ENCODE results near the gene HAPLN2.

The HAPLN2 gene

DNA sequence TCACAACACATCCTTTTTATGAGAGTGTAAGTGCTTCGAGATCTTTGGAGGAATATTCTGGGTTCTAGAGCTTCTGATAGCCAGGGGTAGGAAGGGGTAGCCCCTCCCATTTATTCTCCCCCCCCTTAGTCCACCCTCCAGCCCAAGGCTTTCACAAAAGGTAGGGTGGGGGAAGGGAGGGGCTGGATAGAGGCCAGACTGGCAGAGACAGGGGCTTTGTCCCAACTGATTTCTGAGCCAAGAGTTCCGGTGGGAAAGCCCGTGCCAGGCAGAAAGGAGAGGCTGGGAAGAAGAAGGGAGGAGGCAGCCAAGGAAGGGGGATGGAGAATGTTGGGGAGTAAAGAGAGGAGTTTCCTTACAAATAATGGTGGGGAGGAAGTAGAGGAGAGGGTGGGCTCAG, 25.8 kb downstream of the HAPLN2 start:
- DNase-seq (ENCODE audit: low read depth in 3 of 3) = no peak

DNA sequence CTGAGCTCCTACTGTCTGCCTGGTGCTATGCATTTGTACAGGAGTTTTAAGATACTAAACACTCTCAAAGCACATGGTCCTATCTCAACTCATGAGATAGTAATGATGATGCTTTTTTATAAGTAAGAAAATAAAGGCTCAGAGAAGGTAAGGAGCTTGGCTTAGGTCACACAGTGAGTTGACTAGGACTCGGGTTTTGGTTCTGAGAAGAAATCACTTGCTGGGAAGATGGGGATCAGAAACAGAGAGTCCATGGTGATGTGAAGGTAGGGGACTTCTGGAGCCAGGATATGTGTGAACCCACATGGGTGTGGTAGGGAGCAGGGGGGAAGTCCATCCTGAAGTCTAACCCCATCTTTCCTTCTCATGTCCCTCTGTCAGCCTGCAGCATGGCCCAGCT, 26.5 kb downstream of the HAPLN2 start:
- DNase-seq (ENCODE audit: low read depth in 3 of 3) = no peak

DNA sequence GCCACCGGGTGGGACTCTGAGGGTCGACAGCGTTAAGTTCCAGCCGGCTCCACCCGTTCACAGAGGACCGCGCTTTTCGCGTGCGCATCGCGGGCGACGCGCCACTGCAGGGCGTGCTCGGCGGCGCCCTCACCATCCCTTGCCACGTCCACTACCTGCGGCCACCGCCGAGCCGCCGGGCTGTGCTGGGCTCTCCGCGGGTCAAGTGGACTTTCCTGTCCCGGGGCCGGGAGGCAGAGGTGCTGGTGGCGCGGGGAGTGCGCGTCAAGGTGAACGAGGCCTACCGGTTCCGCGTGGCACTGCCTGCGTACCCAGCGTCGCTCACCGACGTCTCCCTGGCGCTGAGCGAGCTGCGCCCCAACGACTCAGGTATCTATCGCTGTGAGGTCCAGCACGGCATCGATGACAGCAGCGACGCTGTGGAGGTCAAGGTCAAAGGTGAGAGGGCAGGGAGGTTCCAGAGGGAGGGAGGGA, 27.6 kb downstream of the HAPLN2 start:
- DNase-seq (ENCODE audit: low read depth in 3 of 3) = no peak

DNA sequence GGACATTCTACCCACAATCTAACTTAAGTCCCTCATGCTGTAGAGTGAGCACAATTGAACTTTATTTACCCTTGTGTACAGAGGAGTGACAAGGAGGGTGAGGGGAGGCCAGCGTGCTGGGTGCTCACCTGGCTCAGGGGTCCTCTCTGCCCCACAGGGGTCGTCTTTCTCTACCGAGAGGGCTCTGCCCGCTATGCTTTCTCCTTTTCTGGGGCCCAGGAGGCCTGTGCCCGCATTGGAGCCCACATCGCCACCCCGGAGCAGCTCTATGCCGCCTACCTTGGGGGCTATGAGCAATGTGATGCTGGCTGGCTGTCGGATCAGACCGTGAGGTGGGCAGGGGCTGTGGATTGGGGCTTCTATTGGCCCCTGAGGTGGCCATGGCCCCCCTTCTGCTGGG, 28.1 kb downstream of the HAPLN2 start:
- DNase-seq (ENCODE audit: low read depth in 3 of 3) = no peak

- no peak for DNase-seq (ENCODE audit: low read depth in 3 of 3)
Observed at GRCh38 chr1:156648496-156648895, 29.3 kb downstream of the HAPLN2 start.

DNA sequence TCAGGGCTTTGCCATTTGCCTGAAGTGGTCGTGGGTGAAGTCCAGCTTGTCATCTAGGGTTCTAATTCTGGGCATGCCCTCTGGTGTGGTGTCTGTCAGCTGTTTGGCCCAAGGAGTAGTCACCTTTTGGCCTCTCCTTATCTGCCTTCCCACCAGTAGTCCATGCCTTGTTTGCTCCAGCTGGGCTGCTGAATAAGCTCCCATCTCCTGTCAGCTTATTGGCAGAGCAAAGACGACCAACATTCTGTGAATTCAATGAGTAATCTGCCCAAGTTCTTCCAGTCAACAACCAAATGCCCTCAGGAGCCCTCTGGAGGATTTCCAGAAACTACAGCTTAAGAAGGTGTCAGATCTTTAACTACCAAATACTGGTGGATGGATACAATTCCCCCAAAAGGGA, 29.7 kb downstream of the HAPLN2 start:
- no peak for DNase-seq (ENCODE audit: low read depth in 3 of 3)

DNA sequence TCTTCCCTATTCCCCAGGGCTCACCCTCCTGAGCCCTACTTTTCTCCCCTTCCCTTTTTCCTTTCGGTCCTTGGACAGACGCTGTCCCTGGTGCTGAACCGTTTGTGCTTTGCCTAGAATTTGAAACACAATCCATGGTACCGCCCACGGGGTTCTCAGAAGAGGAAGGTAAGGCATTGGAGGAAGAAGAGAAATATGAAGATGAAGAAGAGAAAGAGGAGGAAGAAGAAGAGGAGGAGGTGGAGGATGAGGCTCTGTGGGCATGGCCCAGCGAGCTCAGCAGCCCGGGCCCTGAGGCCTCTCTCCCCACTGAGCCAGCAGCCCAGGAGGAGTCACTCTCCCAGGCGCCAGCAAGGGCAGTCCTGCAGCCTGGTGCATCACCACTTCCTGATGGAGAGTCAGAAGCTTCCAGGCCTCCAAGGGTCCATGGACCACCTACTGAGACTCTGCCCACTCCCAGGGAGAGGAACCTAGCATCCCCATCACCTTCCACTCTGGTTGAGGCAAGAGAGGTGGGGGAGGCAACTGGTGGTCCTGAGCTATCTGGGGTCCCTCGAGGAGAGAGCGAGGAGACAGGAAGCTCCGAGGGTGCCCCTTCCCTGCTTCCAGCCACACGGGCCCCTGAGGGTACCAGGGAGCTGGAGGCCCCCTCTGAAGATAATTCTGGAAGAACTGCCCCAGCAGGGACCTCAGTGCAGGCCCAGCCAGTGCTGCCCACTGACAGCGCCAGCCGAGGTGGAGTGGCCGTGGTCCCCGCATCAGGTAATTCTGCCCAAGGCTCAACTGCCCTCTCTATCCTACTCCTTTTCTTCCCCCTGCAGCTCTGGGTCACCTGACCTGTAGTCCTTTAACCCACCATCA, 33.1 kb downstream of the HAPLN2 start:
- no peak for DNase-seq (ENCODE audit: low read depth in 3 of 3)

- no peak for DNase-seq (ENCODE audit: low read depth in 3 of 3)
Observed at GRCh38 chr1:156652992-156653355, 33.8 kb downstream of the HAPLN2 start.

GRCh38 chr1:156654700-156655099, 35.5 kb downstream of the HAPLN2 start:
- DNase-seq (ENCODE audit: low read depth in 3 of 3) = no peak

DNA sequence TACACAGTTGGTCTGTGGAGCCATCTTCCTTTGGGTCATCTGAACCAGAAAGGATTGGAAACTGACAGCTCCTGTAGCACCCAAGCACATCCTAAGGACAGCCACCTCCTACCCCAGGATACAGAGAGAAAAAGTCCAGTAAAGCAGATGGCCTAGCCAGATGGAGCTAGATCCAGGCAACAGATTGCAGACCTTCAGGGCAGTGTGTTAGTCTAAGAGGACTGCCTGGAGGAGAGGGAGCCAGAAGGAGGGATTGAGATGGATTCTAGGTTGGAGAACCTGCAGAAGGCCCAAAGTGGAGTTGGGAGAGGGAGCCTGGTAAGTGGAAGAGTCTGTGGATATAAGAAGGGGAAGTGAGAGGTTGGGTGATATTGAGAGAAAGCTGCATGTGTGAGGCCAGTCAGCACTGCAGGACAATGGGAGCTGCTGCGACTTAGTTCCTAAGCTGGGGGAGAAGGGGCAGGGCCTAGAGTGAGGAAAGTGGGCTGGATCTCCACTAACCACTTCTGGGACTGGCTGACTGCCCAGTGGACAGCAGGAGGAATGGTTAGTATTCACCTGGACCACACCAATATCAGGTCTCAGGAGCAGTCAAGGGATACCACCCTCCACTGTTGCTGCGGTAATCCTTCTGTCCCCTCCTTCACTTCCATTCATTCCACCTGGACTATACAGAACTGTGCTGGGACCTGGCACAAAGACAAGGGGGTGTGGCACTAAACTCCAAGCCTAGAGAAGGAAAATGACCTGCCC, 36.1 kb downstream of the HAPLN2 start:
- no peak for DNase-seq (ENCODE audit: low read depth in 3 of 3)

GRCh38 chr1:156655904-156656516, 36.8 kb downstream of the HAPLN2 start:
- no peak for DNase-seq (ENCODE audit: low read depth in 3 of 3)

DNA sequence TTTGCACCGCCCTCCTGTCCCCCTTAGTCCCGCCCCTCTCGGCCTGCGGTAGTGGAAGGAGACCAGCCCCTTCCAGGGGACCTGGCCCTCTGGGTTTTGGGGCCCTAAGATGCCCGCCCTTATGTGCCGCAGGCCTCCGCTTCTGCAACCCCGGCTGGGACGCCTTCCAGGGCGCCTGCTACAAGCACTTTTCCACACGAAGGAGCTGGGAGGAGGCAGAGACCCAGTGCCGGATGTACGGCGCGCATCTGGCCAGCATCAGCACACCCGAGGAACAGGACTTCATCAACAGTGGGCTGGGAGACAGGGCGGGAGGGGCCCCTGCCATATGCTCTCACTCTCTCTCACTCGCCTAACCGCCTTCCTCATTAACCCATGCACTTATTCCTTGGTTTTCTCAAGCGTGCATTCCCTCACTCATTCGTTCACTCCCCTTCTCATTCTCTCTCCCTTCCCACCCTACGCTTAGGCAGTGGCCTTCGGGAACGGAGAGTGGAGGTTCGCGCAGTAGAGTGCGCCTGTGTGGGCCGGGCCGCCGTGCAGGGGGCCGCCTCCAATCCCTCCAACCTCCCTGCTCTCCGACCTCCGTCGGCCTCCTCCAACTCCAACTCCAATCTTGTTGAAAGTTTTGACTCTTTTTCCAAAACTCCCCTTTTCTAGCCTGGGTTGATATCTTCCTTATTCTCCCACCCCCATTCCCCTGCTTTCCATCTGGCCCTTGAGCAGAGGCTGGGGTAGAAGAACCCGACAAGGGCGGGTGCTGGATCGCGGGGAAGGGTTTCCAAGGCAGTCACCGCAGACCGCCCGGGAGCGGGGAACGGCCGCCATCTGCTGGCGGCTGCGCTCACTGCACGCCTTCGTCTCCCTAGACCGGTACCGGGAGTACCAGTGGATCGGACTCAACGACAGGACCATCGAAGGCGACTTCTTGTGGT, 37.9 kb downstream of the HAPLN2 start:
- DNase-seq (ENCODE audit: low read depth in 3 of 3) = peak; percentile 56 to 72 (median 63)

DNA sequence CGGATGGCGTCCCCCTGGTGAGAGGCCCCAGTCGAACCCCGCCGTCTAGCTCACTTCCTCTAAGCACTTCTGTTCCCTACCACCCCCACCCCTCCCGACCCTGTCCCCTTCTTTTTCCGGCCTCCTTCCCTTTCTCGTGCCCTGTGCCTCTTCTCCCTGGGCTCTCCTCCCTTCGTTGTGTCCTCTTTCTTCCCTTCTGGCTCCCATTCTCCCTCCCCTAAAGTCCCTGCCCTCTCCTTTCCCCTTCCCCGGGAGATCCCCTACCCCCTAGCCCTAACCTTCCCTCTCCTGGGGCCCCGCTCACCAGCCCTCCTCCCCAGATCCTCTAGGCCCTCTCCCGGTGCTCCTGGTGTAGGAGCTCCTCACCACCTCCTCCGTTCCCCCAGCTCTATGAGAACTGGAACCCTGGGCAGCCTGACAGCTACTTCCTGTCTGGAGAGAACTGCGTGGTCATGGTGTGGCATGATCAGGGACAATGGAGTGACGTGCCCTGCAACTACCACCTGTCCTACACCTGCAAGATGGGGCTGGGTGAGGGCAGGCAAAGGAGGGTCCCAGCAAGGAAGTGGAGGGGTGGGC, 38.6 kb downstream of the HAPLN2 start:
- no peak for DNase-seq (ENCODE audit: low read depth in 3 of 3)

GRCh38 chr1:156658496-156658895, 39.3 kb downstream of the HAPLN2 start:
- no peak for DNase-seq (ENCODE audit: low read depth in 3 of 3)

GRCh38 chr1:156658945-156659574, 39.8 kb downstream of the HAPLN2 start:
- no peak for DNase-seq (ENCODE audit: low read depth in 3 of 3)

DNA sequence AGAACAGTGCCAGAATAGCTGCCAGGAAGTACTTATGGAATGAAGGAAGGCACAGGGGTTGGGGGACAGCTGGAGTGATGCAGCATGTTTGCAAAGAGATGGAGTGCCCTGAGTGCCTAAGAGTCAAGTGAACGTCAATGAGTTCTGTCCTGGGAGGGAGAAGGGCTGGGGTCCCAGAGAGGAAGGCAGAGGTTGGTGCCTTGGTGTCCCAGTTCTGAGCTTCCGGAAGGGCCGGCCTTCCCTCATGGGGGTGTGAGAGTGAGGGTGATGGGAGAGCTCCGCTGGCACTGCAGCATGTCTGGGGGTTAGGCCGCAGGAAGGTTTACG, 40.4 kb downstream of the HAPLN2 start:
- no peak for DNase-seq (ENCODE audit: low read depth in 3 of 3)

- DNase-seq (ENCODE audit: low read depth in 3 of 3) = peak; percentile 80 to 94 (median 85)
Observed at GRCh38 chr1:156659988-156660751, 41.0 kb downstream of the HAPLN2 start.

DNA sequence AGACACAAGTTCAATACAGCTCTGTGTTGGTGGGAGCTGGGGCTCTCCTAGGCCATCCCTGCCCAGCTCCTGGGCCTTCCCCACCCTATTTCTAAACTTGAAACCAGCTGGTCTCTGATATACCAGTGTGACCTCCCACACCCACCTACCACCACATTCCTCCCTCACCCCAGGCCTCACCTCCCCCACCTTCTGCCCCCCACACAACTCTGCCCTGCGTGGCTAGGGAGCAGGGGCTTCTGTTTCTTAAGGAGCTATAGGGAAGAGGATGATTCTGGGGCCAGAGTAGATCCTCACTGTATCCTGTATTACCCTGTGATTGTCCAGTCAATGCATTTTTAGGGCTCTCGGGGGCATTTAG, 41.5 kb downstream of the HAPLN2 start:
- no peak for DNase-seq (ENCODE audit: low read depth in 3 of 3)

DNA sequence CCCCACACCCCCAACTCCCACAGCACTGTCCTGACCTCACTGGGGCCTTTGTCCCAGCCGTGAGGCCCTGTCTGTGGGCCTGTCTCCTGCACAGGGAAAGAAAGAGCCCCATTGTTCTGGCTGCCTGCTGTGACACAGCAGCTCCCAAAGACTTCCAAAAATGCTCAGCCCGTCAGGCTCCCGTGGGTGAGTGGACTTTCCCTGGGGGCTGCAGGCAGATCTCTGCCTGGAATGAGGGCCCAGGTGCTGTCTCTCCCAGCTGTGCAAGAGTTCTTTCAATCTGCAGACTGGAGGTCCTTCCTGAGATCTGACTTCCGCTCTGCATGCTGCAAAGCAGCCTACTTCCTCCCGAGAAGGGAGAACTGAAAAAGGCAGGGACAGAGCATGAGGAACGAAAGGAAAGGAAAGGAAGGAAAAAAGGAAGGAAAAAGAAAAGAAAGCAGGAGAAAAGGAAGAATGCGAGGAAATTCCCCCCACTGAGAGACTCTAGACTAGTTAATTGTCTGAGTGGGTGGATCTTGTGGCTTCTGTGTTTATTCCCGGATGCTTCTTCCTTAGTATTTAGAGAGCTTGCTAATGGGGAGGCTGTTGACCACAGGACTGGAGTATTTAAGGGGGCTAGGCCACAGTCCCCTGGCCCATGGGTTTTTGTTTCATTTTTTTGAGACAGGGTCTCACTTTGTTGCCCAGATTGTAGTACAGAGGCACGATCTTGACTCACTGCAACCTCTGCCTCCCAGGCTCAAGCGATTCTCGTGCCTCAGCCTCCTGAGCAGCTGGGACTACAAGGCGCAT, 43.0 kb downstream of the HAPLN2 start:
- no peak for DNase-seq (ENCODE audit: low read depth in 3 of 3)

DNA sequence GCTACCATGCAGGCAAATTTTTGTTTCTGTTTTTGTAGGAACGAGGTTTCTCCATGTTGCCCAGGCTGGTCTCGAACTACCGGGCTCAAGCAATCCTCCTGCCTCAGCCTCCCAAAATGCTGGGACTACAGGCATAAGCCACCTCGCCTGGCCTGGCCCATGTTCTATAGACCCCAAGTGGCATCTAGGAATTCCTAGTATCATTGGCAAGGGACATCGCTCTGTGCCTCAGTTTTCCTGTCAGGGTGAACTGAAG, 43.5 kb downstream of the HAPLN2 start:
- no peak for DNase-seq (ENCODE audit: low read depth in 3 of 3)

All from stimulated activated CD4-positive, alpha-beta T cell treated with anti-CD3 and anti-CD28 coated beads, TNF-alpha, amount 100 ng/mL, for 24 hours (primary cell).